Endothelial cell (in vitro differentiated cells): ENCODE measurements around the gene CCNF. TPM values are rescaled to one million over a fixed set of nuclear protein-coding genes. Genes with fewer than 3 reads are reported as not detected.
"Not testable (repeated sequence)": the region's sequence is repeated elsewhere in the genome, so short reads cannot be mapped to it uniquely, and the experiment has no call there.

Experiments used
- DNase-seq: peaks from one replicate; pipeline ENCODE4 v3.0.0; 2021; ENCODE audit warnings: low spot score
- H3K27ac Mint-ChIP-seq: one replicate; pipeline ENCODE4 v1.8.0; 2021; ENCODE audit warnings: mixed read lengths, inconsistent platforms; ENCODE audit not compliant: unreplicated experiment
- H3K27me3 Mint-ChIP-seq: one replicate; pipeline ENCODE4 v1.8.0; 2021; ENCODE audit warnings: mild to moderate bottlenecking, moderate library complexity, mixed read lengths, inconsistent platforms; ENCODE audit not compliant: unreplicated experiment
- H3K36me3 Mint-ChIP-seq: one replicate; pipeline ENCODE4 v1.8.0; 2021; ENCODE audit warnings: mild to moderate bottlenecking, low read depth, mixed read lengths, inconsistent platforms; ENCODE audit not compliant: unreplicated experiment
- H3K4me1 Mint-ChIP-seq: one replicate; pipeline ENCODE4 v1.8.0; 2021; ENCODE audit warnings: mild to moderate bottlenecking, mixed read lengths, inconsistent platforms; ENCODE audit not compliant: unreplicated experiment
- H3K4me3 Mint-ChIP-seq: one replicate; pipeline ENCODE4 v1.8.0; 2021; ENCODE audit warnings: mild to moderate bottlenecking, mixed read lengths, inconsistent platforms; ENCODE audit not compliant: unreplicated experiment
- H3K9me3 Mint-ChIP-seq: one replicate; pipeline ENCODE4 v1.8.0; 2021; ENCODE audit warnings: mixed read lengths, inconsistent platforms; ENCODE audit not compliant: unreplicated experiment
- total RNA-seq: library from RNA; stranded (reverse); fragmentation: NEBNext Ultra II Directional; extraction: Animal tissue kit (Norgen Biotek cat#: 25700); gene quantifications from one replicate; pipeline ENCODE4 v1.2.1, GENCODE V29; 2021; ENCODE audit not compliant: unreplicated experiment
- TF ChIP-seq, protein P1 (sequence below): fragments of 200-600 bp; sonication (generic); IDR thresholded peaks from one replicate; pipeline ENCODE4 v1.5.0; 2021; ENCODE audit warnings: antibody characterized with exemption; ENCODE audit not compliant: unreplicated experiment

Gene CCNF
- total RNA-seq, 1 donor from 2014 or later, result 30.2 TPM

DNA sequence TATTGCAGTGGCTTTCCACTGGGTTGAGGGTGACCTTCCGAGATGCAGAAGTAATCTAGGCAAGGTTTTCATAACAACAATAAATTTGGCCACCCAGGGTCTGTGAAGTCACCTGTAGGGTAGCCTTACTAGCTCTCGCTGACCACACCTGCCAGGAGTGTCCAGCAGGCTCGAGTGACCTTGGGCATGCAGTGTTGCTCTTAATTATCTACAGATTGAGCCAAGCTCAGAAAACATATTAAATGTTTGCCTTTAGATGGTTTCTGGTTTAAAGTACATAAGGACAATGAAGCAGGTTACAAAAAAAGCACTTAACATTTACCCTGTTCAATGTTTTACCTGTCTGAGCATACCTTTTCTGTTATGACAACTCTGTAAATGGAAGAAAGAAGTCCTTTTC is 47.5 kb downstream of the CCNF start:
- Mint-ChIP-seq H3K4me3 (peak overlapping the region; percentile 86), H3K27ac (no peak overlapping the region), H3K9me3 (no peaks in the 10 kb centered on the region), H3K4me1 (peaks cover 4% of the 10 kb centered on the region), H3K27me3 (peaks cover 30% of the 10 kb centered on the region), H3K36me3 (no peaks in the 10 kb centered on the region)
- DNase-seq, result no peak
- TF ChIP-seq, protein P1, sequence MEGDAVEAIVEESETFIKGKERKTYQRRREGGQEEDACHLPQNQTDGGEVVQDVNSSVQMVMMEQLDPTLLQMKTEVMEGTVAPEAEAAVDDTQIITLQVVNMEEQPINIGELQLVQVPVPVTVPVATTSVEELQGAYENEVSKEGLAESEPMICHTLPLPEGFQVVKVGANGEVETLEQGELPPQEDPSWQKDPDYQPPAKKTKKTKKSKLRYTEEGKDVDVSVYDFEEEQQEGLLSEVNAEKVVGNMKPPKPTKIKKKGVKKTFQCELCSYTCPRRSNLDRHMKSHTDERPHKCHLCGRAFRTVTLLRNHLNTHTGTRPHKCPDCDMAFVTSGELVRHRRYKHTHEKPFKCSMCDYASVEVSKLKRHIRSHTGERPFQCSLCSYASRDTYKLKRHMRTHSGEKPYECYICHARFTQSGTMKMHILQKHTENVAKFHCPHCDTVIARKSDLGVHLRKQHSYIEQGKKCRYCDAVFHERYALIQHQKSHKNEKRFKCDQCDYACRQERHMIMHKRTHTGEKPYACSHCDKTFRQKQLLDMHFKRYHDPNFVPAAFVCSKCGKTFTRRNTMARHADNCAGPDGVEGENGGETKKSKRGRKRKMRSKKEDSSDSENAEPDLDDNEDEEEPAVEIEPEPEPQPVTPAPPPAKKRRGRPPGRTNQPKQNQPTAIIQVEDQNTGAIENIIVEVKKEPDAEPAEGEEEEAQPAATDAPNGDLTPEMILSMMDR, result no peak

DNA sequence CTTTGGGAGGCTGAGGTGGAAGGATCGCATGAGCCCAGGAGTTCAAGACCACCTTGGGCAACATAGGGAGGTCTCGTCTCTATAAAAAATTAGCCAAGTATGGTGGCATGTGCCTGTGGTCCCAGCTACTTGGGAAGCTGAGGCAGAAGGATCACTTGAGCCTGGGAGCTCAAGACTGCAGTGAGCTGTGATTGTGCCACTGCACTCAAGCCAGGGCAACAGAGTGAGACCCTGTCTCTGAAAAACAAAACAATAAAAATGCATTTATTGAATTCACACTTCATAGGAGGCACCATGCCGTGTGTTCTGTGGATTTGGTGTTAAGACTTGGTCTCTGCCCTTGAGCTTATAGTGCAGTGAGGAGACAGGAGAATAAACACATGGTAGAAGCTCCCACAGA is 48.1 kb downstream of the CCNF start:
- Mint-ChIP-seq H3K36me3 (no peaks in the 10 kb centered on the region), H3K4me1 (peaks cover 4% of the 10 kb centered on the region), H3K9me3 (no peaks in the 10 kb centered on the region), H3K4me3 (peak overlapping the region; percentile 86), H3K27me3 (peaks cover 30% of the 10 kb centered on the region), H3K27ac (peak overlapping the region; percentile 74)
- TF ChIP-seq, protein P1, result no peak
- DNase-seq, result no peak

- Mint-ChIP-seq H3K36me3 (no peaks in the 10 kb centered on the region), H3K4me3 (peak overlapping the region; percentile 59), H3K27me3 (peaks cover 26% of the 10 kb centered on the region), H3K4me1 (peaks cover 4% of the 10 kb centered on the region), H3K9me3 (no peaks in the 10 kb centered on the region), H3K27ac (no peak overlapping the region)
- TF ChIP-seq, protein P1, result no peak
- no peak for DNase-seq
Observed at GRCh38 chr16:2478279-2478678, 49.0 kb downstream of the CCNF start.

GRCh38 chr16:2479996-2480395 is 50.7 kb downstream of the CCNF start:
- DNase-seq, H3K9me3 Mint-ChIP-seq, H3K36me3 Mint-ChIP-seq, H3K27ac Mint-ChIP-seq, H3K4me3 Mint-ChIP-seq, H3K4me1 Mint-ChIP-seq: not testable (repeated sequence)
- H3K27me3 Mint-ChIP-seq, result peaks cover 32% of the 10 kb centered on the region

GRCh38 chr16:2480948-2481347 is 51.7 kb downstream of the CCNF start:
- peaks cover 29% of the 10 kb centered on the region for H3K27me3 Mint-ChIP-seq
- no peak overlapping the region for H3K27ac Mint-ChIP-seq
- DNase-seq, result no peak
- no peaks in the 10 kb centered on the region for H3K9me3 Mint-ChIP-seq
- peaks cover 2% of the 10 kb centered on the region for H3K4me1 Mint-ChIP-seq
- TF ChIP-seq, protein P1, result no peak
- H3K4me3 Mint-ChIP-seq, result no peak overlapping the region
- no peaks in the 10 kb centered on the region for H3K36me3 Mint-ChIP-seq

GRCh38 chr16:2481676-2482075 is 52.4 kb downstream of the CCNF start:
- Mint-ChIP-seq H3K4me1 (peaks cover under 1% of the 10 kb centered on the region), H3K27ac (no peak overlapping the region), H3K4me3 (no peak overlapping the region), H3K36me3 (no peaks in the 10 kb centered on the region), H3K27me3 (peaks cover 24% of the 10 kb centered on the region), H3K9me3 (no peaks in the 10 kb centered on the region)
- TF ChIP-seq, protein P1, result no peak
- DNase-seq, result no peak
